Heart left ventricle (tissue), 13 donors: ENCODE data around the gene TPSAB1.

ENCODE experiments used
- POLR2A ChIP-seq, 2 donors: fragments of 450-650 bp; IDR thresholded peaks; one replicate each; pipeline ENCODE4 v1.6.1; 2017; ENCODE audit warnings: antibody characterized with exemption in 2 of 2, mild to moderate bottlenecking in 2 of 2, moderate library complexity in 2 of 2
- TF ChIP-seq, protein P1 (sequence below), 12 donors: fragments of 200-600 bp; sonication (generic) in 4 of 12; IDR thresholded peaks; one replicate each; pipeline versions ENCODE4 v1.5.0 to v1.8.0; 2018 to 2022; ENCODE audit warnings: antibody characterized with exemption in 12 of 12, mild to moderate bottlenecking in 5 of 12
- donor health status: ischemic (EF 13 %, LVEDD 7.1; RV severe dilation, severe dysfunction).
- donor health status: DM: no; HTN: yes; CAD: no.
- donor health status: DM: no; HTN: no; CAD: no.
- donor health status: ischemic (EF 25% LVEDD 6.9; RV normal size, moderate dysfunction).
- donor health status: ischemic (EF 25% LVEDD 5.7; RV mildly dilated, moderate dysfunction).
- donor health status: ischemic (EF 35%, LVEDD 5.7; RV mildly dilated, moderate dysfunction).
- donor health status: nonischemic (EF 11% LVEDD 7.7; RV severe dilation, severe dysfunction).
- donor health status: DM: yes; HTN: yes; CAD: no.
- donor health status: PGD.
- donor health status: ischemic (EF 29% LVEDD 5.4; RV normal size, mild dysfunction).
- donor health status: nonischemic (EF 23%, LVEDD 6.1; RV moderate dilation, normal function).

DNA sequence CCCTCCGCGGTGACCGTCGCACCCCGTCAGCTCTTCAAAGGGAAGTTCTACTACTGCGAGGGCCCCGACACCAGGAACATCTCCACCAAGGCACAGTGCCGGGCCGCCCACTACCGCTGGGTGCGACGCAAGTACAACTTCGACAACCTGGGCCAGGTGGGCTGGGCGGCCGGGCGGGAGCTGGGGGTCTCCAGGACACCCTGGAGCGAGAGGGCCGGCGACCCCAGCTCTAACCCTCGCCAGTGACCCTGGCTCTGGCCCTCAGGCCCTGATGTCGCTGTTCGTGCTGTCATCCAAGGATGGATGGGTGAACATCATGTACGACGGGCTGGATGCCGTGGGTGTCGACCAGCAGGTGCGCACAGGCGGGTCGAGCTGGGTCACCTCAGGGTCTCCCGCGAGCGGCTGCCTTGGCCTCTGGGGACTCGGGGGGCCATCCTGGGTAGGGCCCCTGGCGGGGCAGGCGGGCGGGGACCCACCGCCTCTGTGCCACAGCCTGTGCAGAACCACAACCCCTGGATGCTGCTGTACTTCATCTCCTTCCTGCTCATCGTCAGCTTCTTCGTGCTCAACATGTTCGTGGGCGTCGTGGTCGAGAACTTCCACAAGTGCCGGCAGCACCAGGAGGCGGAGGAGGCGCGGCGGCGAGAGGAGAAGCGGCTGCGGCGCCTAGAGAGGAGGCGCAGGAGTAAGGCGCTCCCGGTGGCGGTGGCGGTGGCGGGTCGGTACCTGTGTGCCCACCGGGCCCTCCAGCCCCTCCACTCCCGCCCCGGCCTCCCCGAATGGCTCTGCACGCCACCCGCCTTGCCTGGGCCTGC is 28.8 kb upstream of the TPSAB1 start:
- TF ChIP-seq POLR2A (IDR thresholded peaks at IDR 0.05) = no peak
- TF ChIP-seq, protein P1, sequence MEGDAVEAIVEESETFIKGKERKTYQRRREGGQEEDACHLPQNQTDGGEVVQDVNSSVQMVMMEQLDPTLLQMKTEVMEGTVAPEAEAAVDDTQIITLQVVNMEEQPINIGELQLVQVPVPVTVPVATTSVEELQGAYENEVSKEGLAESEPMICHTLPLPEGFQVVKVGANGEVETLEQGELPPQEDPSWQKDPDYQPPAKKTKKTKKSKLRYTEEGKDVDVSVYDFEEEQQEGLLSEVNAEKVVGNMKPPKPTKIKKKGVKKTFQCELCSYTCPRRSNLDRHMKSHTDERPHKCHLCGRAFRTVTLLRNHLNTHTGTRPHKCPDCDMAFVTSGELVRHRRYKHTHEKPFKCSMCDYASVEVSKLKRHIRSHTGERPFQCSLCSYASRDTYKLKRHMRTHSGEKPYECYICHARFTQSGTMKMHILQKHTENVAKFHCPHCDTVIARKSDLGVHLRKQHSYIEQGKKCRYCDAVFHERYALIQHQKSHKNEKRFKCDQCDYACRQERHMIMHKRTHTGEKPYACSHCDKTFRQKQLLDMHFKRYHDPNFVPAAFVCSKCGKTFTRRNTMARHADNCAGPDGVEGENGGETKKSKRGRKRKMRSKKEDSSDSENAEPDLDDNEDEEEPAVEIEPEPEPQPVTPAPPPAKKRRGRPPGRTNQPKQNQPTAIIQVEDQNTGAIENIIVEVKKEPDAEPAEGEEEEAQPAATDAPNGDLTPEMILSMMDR (IDR thresholded peaks at IDR 0.05) = no peak
